GM18505 (cell line): ENCODE measurements around the gene GLRB.
"Not testable (repeated sequence)": the region's sequence is repeated elsewhere in the genome, so short reads cannot be mapped to it uniquely, and the experiment has no call there.

ENCODE experiments used
- ATAC-seq: cut with Tn5 transposase; IDR thresholded peaks from one replicate; pipeline ENCODE4 v1.9.1; 2021; ENCODE audit not compliant: unreplicated experiment
- POLR2A ChIP-seq: IDR thresholded peaks from 4 replicates; pipeline ENCODE4 v1.6.1; 2011; ENCODE audit warnings: borderline replicate concordance; ENCODE audit not compliant: insufficient read depth, insufficient read length; ENCODE audit errors: extremely low read depth

Gene GLRB

GRCh38 chr4:157096439-157096838, 20.5 kb downstream of the GLRB start:
- no peak for ATAC-seq
- no peak for TF ChIP-seq POLR2A

GRCh38 chr4:157099506-157099905, 23.6 kb downstream of the GLRB start:
- no peak for ATAC-seq

GRCh38 chr4:157104541-157104940, 28.6 kb downstream of the GLRB start:
- ATAC-seq = no peak
- TF ChIP-seq POLR2A = no peak

More at GRCh38 chr4:157099506-157099905, 23.6 kb downstream of the GLRB start:
- TF ChIP-seq POLR2A = no peak

- ATAC-seq = no peak
Observed at GRCh38 chr4:157114671-157115070, 38.7 kb downstream of the GLRB start.

GRCh38 chr4:157115613-157116335, 39.8 kb downstream of the GLRB start:
- ATAC-seq = no peak
- TF ChIP-seq POLR2A = no peak

More at GRCh38 chr4:157114671-157115070, 38.7 kb downstream of the GLRB start:
- TF ChIP-seq POLR2A = no peak

- no peak for TF ChIP-seq POLR2A
- no peak for ATAC-seq
Observed at GRCh38 chr4:157121401-157121800, 45.5 kb downstream of the GLRB start.

GRCh38 chr4:157127571-157127970, 51.6 kb downstream of the GLRB start:
- no peak for ATAC-seq

GRCh38 chr4:157128395-157128794, 52.4 kb downstream of the GLRB start:
- no peak for ATAC-seq
- no peak for TF ChIP-seq POLR2A

More at GRCh38 chr4:157127571-157127970, 51.6 kb downstream of the GLRB start:
- no peak for TF ChIP-seq POLR2A

- TF ChIP-seq POLR2A = no peak
- ATAC-seq = no peak
Observed at GRCh38 chr4:157141976-157142375, 66.0 kb downstream of the GLRB start.

- no peak for ATAC-seq
Observed at GRCh38 chr4:157143369-157143768, 67.4 kb downstream of the GLRB start.

GRCh38 chr4:157151711-157152110, 75.8 kb downstream of the GLRB start:
- ATAC-seq = no peak
- no peak for TF ChIP-seq POLR2A

More at GRCh38 chr4:157143369-157143768, 67.4 kb downstream of the GLRB start:
- no peak for TF ChIP-seq POLR2A

- TF ChIP-seq POLR2A = no peak
- no peak for ATAC-seq
Observed at GRCh38 chr4:157165935-157166610, 90.1 kb downstream of the GLRB start.

- ATAC-seq = no peak
- no peak for TF ChIP-seq POLR2A
Observed at GRCh38 chr4:157170321-157170720, 94.4 kb downstream of the GLRB start.

- no peak for TF ChIP-seq POLR2A
- no peak for ATAC-seq
Observed at GRCh38 chr4:157172011-157172410, 96.1 kb downstream of the GLRB start.

- ATAC-seq = not testable (repeated sequence)
Observed at GRCh38 chr4:157180268-157180667, 104.3 kb downstream of the GLRB start.

- no peak for TF ChIP-seq POLR2A
- no peak for ATAC-seq
Observed at GRCh38 chr4:157184300-157184699, 108.3 kb downstream of the GLRB start.
